Ovary (tissue), 3 donors: Measurements from ENCODE around the gene SEMA4C.

Experiments
- CTCF ChIP-seq, 3 donors: fragments of 450-650 bp in 2 of 3; fragments of 200-600 bp in 1 of 3; IDR thresholded peaks; one replicate each; pipeline versions ENCODE4 v1.5.1 to v1.8.0; 2016 to 2022; ENCODE audit warnings: antibody characterized with exemption in 3 of 3, mild to moderate bottlenecking in 1 of 3
- POLR2A ChIP-seq: fragments of 450-650 bp; IDR thresholded peaks from one replicate; pipeline ENCODE4 v1.6.1; 2017; ENCODE audit warnings: antibody characterized with exemption, mild to moderate bottlenecking, moderate library complexity
- donor health status: DM: no; HTN: no; CAD: no.

- TF ChIP-seq POLR2A: no peak
- TF ChIP-seq CTCF (IDR thresholded peaks at IDR 0.05): no peak
Measured at GRCh38 chr2:96890726-96891385, 21.0 kb upstream of the SEMA4C start.
